Transverse colon (tissue), 4 donors: ENCODE data around the gene RAPGEF1. TPM values are rescaled to one million over a fixed set of nuclear protein-coding genes. Genes with fewer than 3 reads are reported as not detected.

ENCODE experiments used
- DNase-seq: peaks from one replicate; pipeline ENCODE4 v3.0.0-alpha.2; 2019
- H3K27ac ChIP-seq, 4 donors: fragments of 200-600 bp; sonication (generic); 2 replicates each; pipeline ENCODE4 v1.5.1; 2016 to 2018; ENCODE audit warnings: inconsistent platforms in 4 of 4
- H3K27me3 ChIP-seq: fragments of 200-600 bp; sonication (generic); 2 replicates; pipeline ENCODE4 v1.5.1; 2017; ENCODE audit warnings: inconsistent platforms
- H3K36me3 ChIP-seq, 4 donors: fragments of 200-600 bp; sonication (generic); 2 replicates each; pipeline ENCODE4 v1.5.1; 2017 to 2019; ENCODE audit warnings: inconsistent platforms in 4 of 4
- H3K4me1 ChIP-seq, 4 donors: fragments of 200-600 bp; sonication (generic); 2 replicates each; pipeline ENCODE4 v1.5.1; 2017 to 2020; ENCODE audit warnings: inconsistent platforms in 4 of 4
- H3K4me3 ChIP-seq, 4 donors: fragments of 200-600 bp; sonication (generic); 1 replicate in 1 of 4; 2 replicates in 3 of 4; pipeline versions ENCODE4 v1.5.1 to v1.6.1; 2017 to 2019; ENCODE audit warnings: inconsistent platforms in 4 of 4
- H3K9me3 ChIP-seq, 2 donors: fragments of 200-600 bp; sonication (generic); 2 replicates each; pipeline ENCODE4 v1.5.1; 2017 to 2019; ENCODE audit warnings: inconsistent platforms in 2 of 2
- CTCF ChIP-seq, 5 experiments: fragments of 200-600 bp in 3 of 5; fragments of 450-650 bp in 2 of 5; sonication (generic) in 3 of 5; IDR thresholded peaks; 1 replicate in 2 of 5; 2 replicates in 3 of 5; pipeline ENCODE4 v1.5.1; 2016 to 2017; ENCODE audit warnings: antibody characterized with exemption in 5 of 5, inconsistent platforms in 3 of 5, mild to moderate bottlenecking in 2 of 5, moderate library complexity in 1 of 5
- EP300 ChIP-seq: sonication (generic); formaldehyde crosslinking; IDR thresholded peaks from one replicate; pipeline ENCODE4 v1.6.1; 2017; ENCODE audit warnings: antibody characterized with exemption, low read depth
- POLR2A ChIP-seq: fragments of 450-650 bp; IDR thresholded peaks from one replicate; pipeline ENCODE4 v1.6.1; 2016; ENCODE audit warnings: antibody characterized with exemption, mild to moderate bottlenecking, moderate library complexity
- POLR2AphosphoS5 ChIP-seq, 3 donors: sonication (generic); formaldehyde crosslinking; IDR thresholded peaks; one replicate each; pipeline ENCODE4 v1.6.1; 2016; ENCODE audit warnings: antibody characterized with exemption in 3 of 3
- WGBS, 2 donors: methylation state at CpG; one replicate each; pipeline ENCODE4 v1.1.5; 2018; ENCODE audit warnings: low coverage in 1 of 2; 5-methylcytosine and 5-hydroxymethylcytosine counted together
- in situ Hi-C, 4 donors: fragments of 200-750 bp; cut with MboI; loops; one replicate each; pipeline versions ENCODE4 v1.15.0 to v1.15.1; 2017; ENCODE audit warnings: low sequenced_read_pairs in 3 of 4, low pct_ligation_motif_present in 1 of 4, low pct_unique_long_range_greater_than_20kb in 1 of 4
- intact Hi-C: fragments of 100-400 bp; cut with DNase I; formaldehyde crosslinking; loops from one replicate; pipeline ENCODE4 v1.15.1; 2023; ENCODE audit warnings: low total_unique reads
- total RNA-seq, 4 donors: library from RNA; depleted of rRNA; stranded (reverse); fragments of >200 nt; gene quantifications; one replicate each; pipeline ENCODE4 v1.1.0, GENCODE V29; 2016

Gene RAPGEF1
- total RNA-seq, 4 donors from 2014 or later, result 49.8 to 86.0 (median 55.1) TPM

GRCh38 chr9:131748411-131748955, 8.6 kb upstream of the RAPGEF1 start:
- no peaks in the 10 kb centered on the region for H3K4me1 ChIP-seq
- no peaks in the 10 kb centered on the region for H3K36me3 ChIP-seq
- no peak for TF ChIP-seq POLR2AphosphoS5 (IDR thresholded peaks at IDR 0.05)
- no peak for TF ChIP-seq CTCF (IDR thresholded peaks at IDR 0.05)
- no peak for TF ChIP-seq POLR2A
- TF ChIP-seq EP300, result no peak
- 52% methylated on average over 5 of the region's 5 CpGs; no CpG with 5 or more reads in 1 of the 2 donors for WGBS, 2 donors
- H3K27ac ChIP-seq, result no peak overlapping the region
- no peak overlapping the region for H3K4me3 ChIP-seq
- in situ Hi-C loops (loop anchor here (10.0 to 25.0 kb wide), 4 partner anchors 154 to 386 kb away; partner anchors contain the start of gene PRRC2B (in 1 of the 4)), intact Hi-C loops (no loop called here)
- no peaks in the 10 kb centered on the region for H3K9me3 ChIP-seq
- no peak for DNase-seq
- H3K27me3 ChIP-seq, result no peaks in the 10 kb centered on the region

GRCh38 chr9:131747352-131747751, 7.5 kb upstream of the RAPGEF1 start:
- Histone ChIP-seq H3K4me3 (no peak overlapping the region), H3K27me3 (no peaks in the 10 kb centered on the region), H3K36me3 (no peaks in the 10 kb centered on the region), H3K27ac (no peak overlapping the region), H3K4me1 (no peaks in the 10 kb centered on the region), H3K9me3 (no peaks in the 10 kb centered on the region)
- in situ Hi-C loops, result loop anchor here (10.0 to 25.0 kb wide), 4 partner anchors 153 to 385 kb away; partner anchors contain the start of gene PRRC2B (in 1 of the 4)
- DNase-seq, result no peak
- intact Hi-C loops, result no loop called here
- WGBS, 2 donors, result 0 to 31% methylated on average over 1 to 5 of the region's 5 CpGs
- peak; percentile 45 to 78 (median 49) for TF ChIP-seq CTCF (IDR thresholded peaks at IDR 0.05)
- TF ChIP-seq POLR2A, result no peak

- H3K4me3 ChIP-seq, result no peak overlapping the region
- 95 to 100% methylated on average over 1 to 2 of the region's 2 CpGs for WGBS, 2 donors
- DNase-seq, result no peak
- no peaks in the 10 kb centered on the region for H3K27me3 ChIP-seq
- intact Hi-C loops (no loop called here), in situ Hi-C loops (loop anchor here (10.0 to 25.0 kb wide), 4 partner anchors 151 to 383 kb away; partner anchors contain the start of gene PRRC2B (in 1 of the 4))
- no peak for TF ChIP-seq EP300
- no peak for TF ChIP-seq POLR2A
- H3K4me1 ChIP-seq, result no peaks in the 10 kb centered on the region
- H3K9me3 ChIP-seq, result no peaks in the 10 kb centered on the region
- no peaks in the 10 kb centered on the region for H3K36me3 ChIP-seq
- H3K27ac ChIP-seq, result no peak overlapping the region
These were observed 5.7 kb upstream of the RAPGEF1 start for GRCh38 chr9:131745610-131746009.

GRCh38 chr9:131744720-131745201, 4.9 kb upstream of the RAPGEF1 start:
- intact Hi-C loops (no loop called here), in situ Hi-C loops (loop anchor here (5.0 to 25.0 kb wide), 5 partner anchors 150 to 382 kb away; partner anchors contain the start of gene PRRC2B (in 1 of the 4))
- Histone ChIP-seq H3K27ac (peak overlapping the region in 1 of 4 donors; percentile 25), H3K9me3 (no peaks in the 10 kb centered on the region), H3K27me3 (no peaks in the 10 kb centered on the region), H3K36me3 (no peaks in the 10 kb centered on the region), H3K4me1 (peaks cover 0 to 4% (median 0%) of the 10 kb centered on the region in 4 donors), H3K4me3 (no peak overlapping the region)
- DNase-seq, result no peak
- 74 to 90% methylated on average over 5 to 8 of the region's 8 CpGs for WGBS, 2 donors
- TF ChIP-seq POLR2AphosphoS5 (IDR thresholded peaks at IDR 0.05) (no peak), CTCF (IDR thresholded peaks at IDR 0.05) (no peak), EP300 (no peak), POLR2A (no peak)
